Heart left ventricle (tissue), 16 donors: Measurements from ENCODE around the gene ARHGAP30. TPM values are rescaled to one million over a fixed set of nuclear protein-coding genes. Genes with fewer than 3 reads are reported as not detected.

ENCODE experiments used
- ATAC-seq, 4 donors: fragments of 200-7000 bp; cut with Tn5 transposase; one replicate each; pipeline ENCODE4 v1.9.1; 2020 to 2022; ENCODE audit warnings: moderate library complexity in 4 of 4, mild to moderate bottlenecking in 3 of 4, moderate number of reproducible peaks in 1 of 4
- DNase-seq, 5 donors: peaks; one replicate each; pipeline ENCODE4 v3.0.0-alpha.2; 2020
- H3K27ac ChIP-seq, 12 donors: fragments of 200-600 bp; sonication (generic) in 4 of 12; one replicate each; pipeline versions ENCODE4 v1.5.0 to v1.8.0; 2016 to 2022; ENCODE audit warnings: mild to moderate bottlenecking in 2 of 12
- H3K27me3 ChIP-seq, 9 donors: fragments of 200-600 bp; sonication (generic) in 2 of 9; one replicate each; pipeline versions ENCODE4 v1.5.1 to v1.8.0; 2016 to 2022; ENCODE audit warnings: mild to moderate bottlenecking in 3 of 9
- H3K36me3 ChIP-seq, 9 donors: fragments of 200-600 bp; sonication (generic) in 2 of 9; one replicate each; pipeline versions ENCODE4 v1.5.0 to v1.8.0; 2018 to 2022; ENCODE audit warnings: mild to moderate bottlenecking in 2 of 9
- H3K4me1 ChIP-seq, 12 donors: fragments of 200-600 bp; sonication (generic) in 4 of 12; one replicate each; pipeline versions ENCODE4 v1.5.0 to v1.8.0; 2016 to 2022; ENCODE audit warnings: mild to moderate bottlenecking in 3 of 12
- H3K4me3 ChIP-seq, 12 donors: fragments of 200-600 bp; sonication (generic) in 4 of 12; one replicate each; pipeline versions ENCODE4 v1.5.0 to v1.8.0; 2017 to 2022; ENCODE audit warnings: mild to moderate bottlenecking in 9 of 12, moderate library complexity in 4 of 12
- H3K9me3 ChIP-seq, 12 donors: fragments of 200-600 bp; sonication (generic) in 4 of 12; one replicate each; pipeline versions ENCODE4 v1.5.0 to v1.8.0; 2016 to 2022; ENCODE audit warnings: mild to moderate bottlenecking in 1 of 12
- CTCF ChIP-seq, 12 donors: fragments of 200-600 bp; sonication (generic) in 4 of 12; IDR thresholded peaks; one replicate each; pipeline versions ENCODE4 v1.5.0 to v1.8.0; 2018 to 2022; ENCODE audit warnings: antibody characterized with exemption in 12 of 12, mild to moderate bottlenecking in 5 of 12
- POLR2A ChIP-seq, 2 donors: fragments of 450-650 bp; IDR thresholded peaks; one replicate each; pipeline ENCODE4 v1.6.1; 2017; ENCODE audit warnings: antibody characterized with exemption in 2 of 2, mild to moderate bottlenecking in 2 of 2, moderate library complexity in 2 of 2
- WGBS, 4 donors: extraction: QIAGEN DNeasy Blood & Tissue Kit in 2 of 4; methylation state at CpG; one replicate each; pipeline versions ENCODE4 v1.1.5 to v1.1.7; 2013 to 2018; 5-methylcytosine and 5-hydroxymethylcytosine counted together
- intact Hi-C, 10 donors: fragments of 100-400 bp; cut with DNase I; formaldehyde crosslinking; loops; one replicate each; pipeline versions ENCODE4 v1.11.1 to v1.14.2; 2022
- polyA plus RNA-seq, 2 donors: library from polyadenylated mRNA; stranded (reverse); fragments of 200-250 nt; gene quantifications; one replicate each; pipeline ENCODE4 v1.2.3, GENCODE V29; 2013
- total RNA-seq, 9 donors: library from RNA; depleted of rRNA in 2 of 9; stranded (reverse); fragments of >200 nt in 2 of 9; fragmentation: NEBNext Ultra II Directional in 3 of 9; extraction: Animal tissue kit (Norgen Biotek cat#: 25700) in 3 of 9; gene quantifications; one replicate each; pipeline versions ENCODE4 v1.1.0 to v1.2.4, GENCODE V29; 2016 to 2023
- donor health status: ischemic (EF 13 %, LVEDD 7.1; RV severe dilation, severe dysfunction).
- donor health status: healthy with polysubstance abuse.
- donor health status: DM: no; HTN: yes; CAD: no.
- donor health status: DM: no; HTN: no; CAD: no.
- donor health status: ischemic (EF 25% LVEDD 6.9; RV normal size, moderate dysfunction).
- donor health status: ischemic (EF 25% LVEDD 5.7; RV mildly dilated, moderate dysfunction).
- donor health status: healthy.
- donor health status: DM: yes; HTN: yes; CAD: no.
- donor health status: ischemic (EF 35%, LVEDD 5.7; RV mildly dilated, moderate dysfunction).
- donor health status: nonischemic (EF 11% LVEDD 7.7; RV severe dilation, severe dysfunction).
- donor health status: DM: yes; HTN: yes; CAD: no.
- donor health status: PGD.
- donor health status: ischemic (EF 29% LVEDD 5.4; RV normal size, mild dysfunction).
- donor health status: nonischemic (EF 23%, LVEDD 6.1; RV moderate dilation, normal function).

Gene ARHGAP30
- total and polyA plus RNA-seq, 11 donors = 1.3 to 32.2 (median 2.1) TPM

GRCh38 chr1:161012420-161012819 lies 57.3 kb downstream of the ARHGAP30 start:
- Histone ChIP-seq H3K27me3 (no peaks in the 10 kb centered on the region), H3K27ac (peak overlapping the region in 10 of 12 donors; percentile 75 to 96 (median 83)), H3K4me1 (peaks cover 0 to 56% (median 15%) of the 10 kb centered on the region in 12 donors), H3K36me3 (no peaks in the 10 kb centered on the region), H3K4me3 (no peak overlapping the region), H3K9me3 (no peaks in the 10 kb centered on the region)
- intact Hi-C loops = no loop called here
- ATAC-seq = no peak
- TF ChIP-seq CTCF (IDR thresholded peaks at IDR 0.05) (no peak), POLR2A (IDR thresholded peaks at IDR 0.05) (no peak)
- DNase-seq = no peak
- WGBS, 4 donors = 91 to 99% (median 93%) methylated on average over 3 of the region's 3 CpGs

- peaks cover 0 to 43% (median 14%) of the 10 kb centered on the region in 12 donors for H3K4me1 ChIP-seq
- WGBS, 4 donors = 83 to 86% (median 84%) methylated on average over 7 of the region's 7 CpGs
- no peak for ATAC-seq
- intact Hi-C loops = no loop called here
- no peaks in the 10 kb centered on the region for H3K9me3 ChIP-seq
- H3K27me3 ChIP-seq = no peaks in the 10 kb centered on the region
- TF ChIP-seq CTCF (IDR thresholded peaks at IDR 0.05) (no peak), POLR2A (IDR thresholded peaks at IDR 0.05) (no peak)
- no peak overlapping the region for H3K4me3 ChIP-seq
- no peaks in the 10 kb centered on the region for H3K36me3 ChIP-seq
- no peak for DNase-seq
- no peak overlapping the region for H3K27ac ChIP-seq
These were observed 60.0 kb downstream of the ARHGAP30 start for GRCh38 chr1:161009602-161010211.

GRCh38 chr1:161008869-161009510 lies 60.7 kb downstream of the ARHGAP30 start:
- no peak overlapping the region for H3K4me3 ChIP-seq
- 62 to 71% (median 66%) methylated on average over 4 of the region's 4 CpGs for WGBS, 4 donors
- peaks cover 0 to 36% (median 9%) of the 10 kb centered on the region in 12 donors for H3K4me1 ChIP-seq
- H3K36me3 ChIP-seq = no peaks in the 10 kb centered on the region
- intact Hi-C loops = no loop called here
- TF ChIP-seq CTCF (IDR thresholded peaks at IDR 0.05) (no peak), POLR2A (IDR thresholded peaks at IDR 0.05) (no peak)
- H3K27me3 ChIP-seq = no peaks in the 10 kb centered on the region
- H3K27ac ChIP-seq = no peak overlapping the region
- no peak for ATAC-seq
- no peak for DNase-seq
- H3K9me3 ChIP-seq = no peaks in the 10 kb centered on the region

- Histone ChIP-seq H3K4me1 (peaks cover 0 to 23% (median 0%) of the 10 kb centered on the region in 12 donors), H3K4me3 (no peak overlapping the region), H3K27me3 (no peaks in the 10 kb centered on the region), H3K27ac (no peak overlapping the region), H3K9me3 (no peaks in the 10 kb centered on the region), H3K36me3 (no peaks in the 10 kb centered on the region)
- no peak for DNase-seq
- intact Hi-C loops = no loop called here
- TF ChIP-seq POLR2A (IDR thresholded peaks at IDR 0.05) = no peak
- no peak for TF ChIP-seq CTCF (IDR thresholded peaks at IDR 0.05)
- WGBS, 4 donors = 96 to 100% (median 98%) methylated on average over 2 of the region's 2 CpGs
- ATAC-seq = no peak
These were observed 62.3 kb downstream of the ARHGAP30 start for GRCh38 chr1:161007369-161007768.
